ENCODE measurements around the gene ZCCHC12.

The ZCCHC12 gene

GRCh38 chrX:118823263-118824172, at the start of gene ZCCHC12:
Gene ZCCHC12 (plus strand): TSS chrX:118823824. CDS start chrX:118825245, 1,421 bp downstream.
- no peak for DNase-seq (ENCODE audit: low spot score)
- Histone ChIP-seq H3K27ac (no peak within 1 kb of the TSS), H3K4me3 (peak within 1 kb of the TSS; percentile 64)

GRCh38 chrX:118779581-118779980, 44.0 kb upstream of the ZCCHC12 start:
- H3K4me3 ChIP-seq = no peak overlapping the region
- H3K27ac ChIP-seq = no peak overlapping the region
- no peak for TF ChIP-seq CTCF (IDR thresholded peaks at IDR 0.05)
- no peak for DNase-seq (ENCODE audit: low spot score)

More at GRCh38 chrX:118823263-118824172, at the start of gene ZCCHC12:
- no peak for TF ChIP-seq CTCF (IDR thresholded peaks at IDR 0.05)

GRCh38 chrX:118780509-118780908, 43.1 kb upstream of the ZCCHC12 start:
- no peak overlapping the region for H3K27ac ChIP-seq
- no peak overlapping the region for H3K4me3 ChIP-seq
- TF ChIP-seq CTCF (IDR thresholded peaks at IDR 0.05) = no peak
- no peak for DNase-seq (ENCODE audit: low spot score)

GRCh38 chrX:118780911-118781310, 42.7 kb upstream of the ZCCHC12 start:
- TF ChIP-seq CTCF (IDR thresholded peaks at IDR 0.05) = no peak
- no peak overlapping the region for H3K4me3 ChIP-seq
- DNase-seq (ENCODE audit: low spot score) = no peak
- H3K27ac ChIP-seq = no peak overlapping the region

- DNase-seq (ENCODE audit: low spot score) = no peak
- Histone ChIP-seq H3K27ac (no peak overlapping the region), H3K4me3 (no peak overlapping the region)
- no peak for TF ChIP-seq CTCF (IDR thresholded peaks at IDR 0.05)
Measured at GRCh38 chrX:118795528-118796280, 27.9 kb upstream of the ZCCHC12 start.

- Histone ChIP-seq H3K4me3 (no peak overlapping the region), H3K27ac (no peak overlapping the region)
- DNase-seq (ENCODE audit: low spot score) = no peak
- TF ChIP-seq CTCF (IDR thresholded peaks at IDR 0.05) = no peak
Measured at GRCh38 chrX:118802857-118803256, 20.8 kb upstream of the ZCCHC12 start.

Data from coronary artery (tissue), 2 donors.